HG03457 (cell line): ENCODE measurements around the gene STPG4.

Source experiments
- ATAC-seq: cut with Tn5 transposase; IDR thresholded peaks from one replicate; pipeline ENCODE4 v1.9.1; 2021; ENCODE audit warnings: moderate number of reproducible peaks; ENCODE audit not compliant: unreplicated experiment

The STPG4 gene

GRCh38 chr2:47073217-47073616, 81.9 kb downstream of the STPG4 start:
- no peak for ATAC-seq

- ATAC-seq: no peak
These were observed 82.3 kb downstream of the STPG4 start for GRCh38 chr2:47072728-47073191.

GRCh38 chr2:47072018-47072691, 83.0 kb downstream of the STPG4 start:
- no peak for ATAC-seq

- peak; percentile 76 for ATAC-seq
These were observed 83.9 kb downstream of the STPG4 start for GRCh38 chr2:47070920-47071824.

GRCh38 chr2:47070155-47070919, 84.8 kb downstream of the STPG4 start:
- no peak for ATAC-seq

GRCh38 chr2:47069628-47070154, 85.4 kb downstream of the STPG4 start:
- no peak for ATAC-seq

GRCh38 chr2:47068981-47069627, 86.0 kb downstream of the STPG4 start:
- no peak for ATAC-seq

- no peak for ATAC-seq
These were observed 87.2 kb downstream of the STPG4 start for GRCh38 chr2:47067788-47068407.

GRCh38 chr2:47065771-47066380, 89.2 kb downstream of the STPG4 start:
- ATAC-seq: no peak

- no peak for ATAC-seq
These were observed 89.8 kb downstream of the STPG4 start for GRCh38 chr2:47065343-47065742.

GRCh38 chr2:47064106-47064505, 91.0 kb downstream of the STPG4 start:
- ATAC-seq: no peak

- ATAC-seq: no peak
These were observed 91.6 kb downstream of the STPG4 start for GRCh38 chr2:47063538-47063930.

GRCh38 chr2:47062681-47063537, 92.2 kb downstream of the STPG4 start:
- ATAC-seq: no peak

- ATAC-seq: no peak
These were observed 93.0 kb downstream of the STPG4 start for GRCh38 chr2:47061944-47062678.

- no peak for ATAC-seq
These were observed 94.4 kb downstream of the STPG4 start for GRCh38 chr2:47060652-47061170.

- no peak for ATAC-seq
These were observed 96.8 kb downstream of the STPG4 start for GRCh38 chr2:47058003-47058931.

- no peak for ATAC-seq
These were observed 97.5 kb downstream of the STPG4 start for GRCh38 chr2:47057687-47058002.
